OCI-LY7 (cell line): ENCODE measurements around the gene MPRIP.

Experiments used
- CTCF ChIP-seq: fragments of 200-600 bp; sonication (generic); conservative IDR thresholded peaks from 2 replicates; pipeline ENCODE4 v1.5.1; 2014; ENCODE audit warnings: mild to moderate bottlenecking, antibody characterized with exemption, low read length, moderate library complexity, mixed read lengths
- EZH2phosphoT487 ChIP-seq: fragments of 200-600 bp; sonication (generic); IDR thresholded peaks from 2 replicates; pipeline ENCODE4 v1.6.1; 2018; ENCODE audit warnings: low read depth, borderline replicate concordance, mild to moderate bottlenecking, mixed run types, antibody characterized with exemption, low read length, moderate library complexity, mixed read lengths

GRCh38 chr17:17220529-17220928 is 178.3 kb downstream of the MPRIP start:
- TF ChIP-seq CTCF (no peak), EZH2phosphoT487 (no peak)
